Liver (tissue), 3 donors: ENCODE measurements around the gene ADAMTS5.

Experiments used
- EGR1 ChIP-seq, 2 donors: IDR thresholded peaks; 2 replicates each; pipeline ENCODE4 v1.6.1; 2016 to 2018; ENCODE audit warnings: antibody characterized with exemption in 2 of 2, low read depth in 2 of 2
- NR2F2 ChIP-seq: IDR thresholded peaks from 2 replicates; pipeline ENCODE4 v1.6.1; 2016; ENCODE audit warnings: antibody characterized with exemption
- RAD21 ChIP-seq, 2 donors: IDR thresholded peaks; 2 replicates each; pipeline ENCODE4 v1.6.1; 2016; ENCODE audit warnings: antibody characterized with exemption in 2 of 2, mild to moderate bottlenecking in 2 of 2
- TF ChIP-seq, protein P1 (sequence below): fragments of 150-350 bp; IDR thresholded peaks from 2 replicates; pipeline ENCODE4 v1.5.1; 2017; ENCODE audit warnings: improper control_type of control experiment, low read depth, low read length; ENCODE audit not compliant: missing input control
- donor health status: healthy.
- donor health status: healthy.

DNA sequence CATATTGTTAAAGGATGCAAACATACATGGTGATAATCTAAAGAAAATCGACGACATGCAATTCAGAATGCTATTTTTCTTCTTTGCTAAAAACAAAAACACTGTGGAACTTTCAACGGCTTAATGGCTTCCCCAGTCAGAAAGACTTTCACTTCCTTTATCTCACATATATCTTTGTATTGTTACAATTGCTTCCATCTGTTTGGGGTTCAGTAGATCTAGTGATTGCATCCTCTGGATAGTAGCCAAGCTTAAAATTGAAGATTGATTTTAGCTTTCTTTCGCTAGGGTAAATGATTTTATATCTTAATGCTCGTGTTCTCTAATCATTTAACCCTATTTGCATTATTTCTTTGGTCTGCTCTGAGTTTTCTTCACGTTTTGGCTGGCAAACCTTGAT lies 89.9 kb downstream of the ADAMTS5 start:
- TF ChIP-seq RAD21 (IDR thresholded peaks at IDR 0.05): no peak
- no peak for TF ChIP-seq EGR1 (IDR thresholded peaks at IDR 0.05; ENCODE audit: low read depth in 2 of 2)
- TF ChIP-seq, protein P1, sequence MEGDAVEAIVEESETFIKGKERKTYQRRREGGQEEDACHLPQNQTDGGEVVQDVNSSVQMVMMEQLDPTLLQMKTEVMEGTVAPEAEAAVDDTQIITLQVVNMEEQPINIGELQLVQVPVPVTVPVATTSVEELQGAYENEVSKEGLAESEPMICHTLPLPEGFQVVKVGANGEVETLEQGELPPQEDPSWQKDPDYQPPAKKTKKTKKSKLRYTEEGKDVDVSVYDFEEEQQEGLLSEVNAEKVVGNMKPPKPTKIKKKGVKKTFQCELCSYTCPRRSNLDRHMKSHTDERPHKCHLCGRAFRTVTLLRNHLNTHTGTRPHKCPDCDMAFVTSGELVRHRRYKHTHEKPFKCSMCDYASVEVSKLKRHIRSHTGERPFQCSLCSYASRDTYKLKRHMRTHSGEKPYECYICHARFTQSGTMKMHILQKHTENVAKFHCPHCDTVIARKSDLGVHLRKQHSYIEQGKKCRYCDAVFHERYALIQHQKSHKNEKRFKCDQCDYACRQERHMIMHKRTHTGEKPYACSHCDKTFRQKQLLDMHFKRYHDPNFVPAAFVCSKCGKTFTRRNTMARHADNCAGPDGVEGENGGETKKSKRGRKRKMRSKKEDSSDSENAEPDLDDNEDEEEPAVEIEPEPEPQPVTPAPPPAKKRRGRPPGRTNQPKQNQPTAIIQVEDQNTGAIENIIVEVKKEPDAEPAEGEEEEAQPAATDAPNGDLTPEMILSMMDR: no peak
- no peak for TF ChIP-seq NR2F2
